NCI-H510A (cell line): ENCODE data around the gene KDM7A.
A peak's percentile ranks its signal among the peaks of the same experiment; 100 is the strongest.

Source experiments
- DNase-seq: peaks from one replicate; lab custom pipeline; 2025; lab: John Stamatoyannopoulos, UW

KDM7A gene

GRCh38 chr7:140084142-140084655 lies 92.6 kb downstream of the KDM7A start:
- DNase-seq: no peak

DNA sequence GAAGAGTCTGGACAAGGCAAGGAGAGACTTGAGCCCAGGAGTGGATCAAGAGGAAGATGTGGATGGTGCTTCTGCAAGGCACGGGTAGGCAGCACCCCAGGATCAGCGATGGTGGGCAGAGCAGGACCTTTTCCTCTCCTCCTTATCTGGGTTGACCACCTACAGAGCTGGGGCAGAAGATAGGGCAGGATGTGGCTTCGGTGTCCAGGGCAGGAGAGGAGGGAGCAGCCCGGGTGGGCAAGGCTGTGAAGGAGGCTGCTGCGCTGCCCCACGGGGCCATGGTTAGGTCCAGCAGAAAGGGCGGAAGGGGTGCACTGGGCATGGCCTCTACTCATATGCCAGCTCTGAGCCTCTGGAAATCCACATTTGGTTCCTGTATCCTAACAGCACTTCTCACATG lies 94.0 kb downstream of the KDM7A start:
- DNase-seq: no peak

DNA sequence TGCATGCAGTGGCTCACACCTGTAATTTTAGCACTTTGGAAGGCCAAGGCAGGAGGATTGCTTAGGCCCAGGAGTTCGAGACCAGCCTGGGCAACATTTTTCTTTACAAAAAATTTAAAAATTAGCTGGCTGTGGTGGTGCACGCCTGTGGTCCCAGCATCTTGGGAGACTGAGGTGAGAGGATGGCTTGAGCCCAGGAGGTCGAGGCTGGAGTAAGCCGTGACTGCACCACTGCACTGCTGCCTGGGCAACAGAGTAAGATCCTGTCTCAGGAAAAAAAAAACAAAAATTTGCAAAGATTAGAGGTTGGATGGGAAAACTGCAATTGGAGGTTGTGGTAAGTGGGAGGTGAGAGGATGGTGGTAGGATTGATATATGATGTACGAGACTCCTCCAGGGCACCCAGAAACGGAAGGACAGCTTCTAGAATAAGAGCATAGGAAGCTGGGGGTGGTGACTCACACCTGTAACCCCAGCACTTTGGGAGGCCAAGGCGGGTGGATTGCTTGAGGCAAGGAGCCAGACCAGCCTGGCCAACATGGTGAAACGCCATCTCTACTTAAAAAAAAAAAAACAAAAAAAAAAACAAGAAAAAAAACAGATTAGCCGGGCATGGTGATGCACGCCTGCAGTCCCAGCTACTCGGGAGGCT lies 94.9 kb downstream of the KDM7A start:
- no peak for DNase-seq

DNA sequence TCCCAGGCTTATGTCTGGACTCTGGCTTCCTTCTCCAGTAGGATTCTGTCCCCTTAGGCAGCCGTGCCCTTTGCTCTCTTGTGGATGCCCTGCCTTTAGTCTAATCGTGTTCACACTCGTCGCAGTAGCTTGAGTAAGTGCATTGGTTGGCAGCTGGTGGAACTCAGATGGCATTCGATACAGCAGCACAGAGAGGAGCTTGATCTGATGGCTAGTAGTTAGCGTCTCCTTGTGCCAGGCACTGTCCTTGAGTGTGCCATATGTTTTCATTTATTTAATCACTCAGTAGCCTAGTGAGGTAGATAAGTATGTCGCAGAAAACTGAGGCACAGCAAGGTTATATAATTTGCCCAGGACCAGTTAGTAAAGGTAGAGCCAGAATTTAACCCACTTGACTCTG lies 95.9 kb downstream of the KDM7A start:
- no peak for DNase-seq

DNA sequence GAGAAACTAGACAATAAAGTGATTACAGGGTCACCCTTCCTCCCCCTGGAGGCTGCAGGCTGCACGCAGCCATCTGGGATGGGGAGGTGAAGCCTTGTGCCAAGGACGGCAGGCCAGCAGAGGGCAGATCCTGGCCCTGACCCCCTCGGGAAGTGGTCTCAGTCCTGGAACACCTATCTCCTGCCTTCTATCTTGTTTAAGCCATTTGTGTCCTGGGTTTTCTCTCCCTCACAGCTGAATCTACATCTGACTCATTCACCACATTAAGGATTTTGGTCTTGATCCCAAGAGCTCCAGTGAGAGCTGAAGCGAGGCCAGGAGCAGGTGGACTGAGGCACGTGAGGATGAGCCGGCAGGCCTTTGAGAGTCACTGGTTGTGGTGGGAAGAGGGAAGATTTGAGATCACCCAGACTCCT lies 97.7 kb downstream of the KDM7A start:
- no peak for DNase-seq

DNA sequence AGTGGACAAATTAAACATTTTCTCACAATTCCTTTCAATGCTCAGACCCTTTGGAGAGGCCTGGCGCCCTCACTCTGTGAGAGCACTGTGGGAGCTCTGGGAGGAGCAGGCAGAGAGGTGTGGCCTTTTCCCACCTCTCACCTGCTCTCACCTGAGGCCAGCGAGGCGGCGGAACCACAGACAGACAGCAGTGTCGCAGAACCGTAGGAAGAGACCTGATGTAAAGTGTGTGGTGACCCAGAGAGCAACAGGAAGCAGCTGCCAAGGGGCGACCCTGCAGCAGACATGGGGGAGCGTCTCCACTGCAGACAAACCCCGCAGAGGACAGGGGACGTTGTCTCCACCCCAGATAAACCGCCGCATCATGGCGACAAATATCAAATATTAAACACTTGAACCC lies 98.4 kb downstream of the KDM7A start:
- DNase-seq: peak; percentile 26

DNA sequence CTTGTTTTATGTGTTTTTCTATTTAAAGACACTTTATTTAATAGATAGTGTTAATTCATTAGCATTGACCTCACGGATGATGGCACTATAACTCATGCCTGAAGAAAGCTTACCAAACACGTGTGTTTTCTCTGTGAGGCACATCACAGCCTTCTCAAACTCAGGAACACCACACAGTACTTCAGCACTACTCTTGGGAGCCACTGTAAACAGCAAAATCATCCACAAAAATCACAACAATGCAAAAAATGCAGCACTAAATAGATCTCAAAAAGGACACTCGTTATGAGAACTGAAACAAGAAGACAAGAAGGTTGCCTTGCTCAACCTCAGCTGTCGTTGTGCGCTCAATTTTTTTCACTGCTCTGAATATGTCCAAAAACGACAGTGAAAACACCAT lies 102.0 kb downstream of the KDM7A start:
- no peak for DNase-seq

DNA sequence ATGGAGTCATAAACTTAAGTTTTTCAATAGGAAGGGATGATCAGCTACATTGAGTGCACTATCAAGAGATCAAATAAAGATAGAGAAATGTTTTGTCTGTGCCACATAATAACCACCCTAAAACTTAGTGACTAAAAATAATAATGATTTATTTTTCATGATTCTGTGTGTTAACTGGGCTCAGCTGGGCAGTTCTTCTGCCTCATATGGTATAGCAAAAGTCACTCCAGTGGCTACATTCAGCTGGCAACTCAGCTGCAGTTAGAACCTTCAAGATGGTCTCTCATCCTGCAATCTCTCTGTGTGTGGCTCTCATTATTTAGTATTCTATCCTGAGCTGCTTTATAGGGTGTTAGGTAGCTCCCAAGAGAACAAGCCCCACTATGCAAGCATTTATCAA lies 106.2 kb downstream of the KDM7A start:
- DNase-seq: no peak

GRCh38 chr7:140069298-140069949 lies 107.4 kb downstream of the KDM7A start:
- DNase-seq: no peak

DNA sequence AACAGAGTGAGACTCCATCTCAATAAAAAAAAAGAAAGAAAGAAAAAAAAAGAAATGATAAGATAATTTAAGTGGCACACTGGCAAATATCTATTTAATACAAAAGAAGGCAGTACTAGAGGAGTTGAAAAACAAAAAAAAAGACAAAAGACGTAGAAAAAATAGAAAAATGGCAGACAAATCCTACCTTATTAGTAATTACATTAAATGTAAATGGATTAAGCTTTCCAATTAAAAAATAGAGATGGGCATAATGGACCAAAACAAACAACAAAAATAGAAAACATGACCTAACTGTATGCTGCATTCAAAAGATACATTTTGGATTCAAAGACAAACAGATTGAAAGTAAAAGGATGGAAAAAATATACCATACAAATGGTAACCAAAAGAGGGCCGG lies 108.8 kb downstream of the KDM7A start:
- no peak for DNase-seq

DNA sequence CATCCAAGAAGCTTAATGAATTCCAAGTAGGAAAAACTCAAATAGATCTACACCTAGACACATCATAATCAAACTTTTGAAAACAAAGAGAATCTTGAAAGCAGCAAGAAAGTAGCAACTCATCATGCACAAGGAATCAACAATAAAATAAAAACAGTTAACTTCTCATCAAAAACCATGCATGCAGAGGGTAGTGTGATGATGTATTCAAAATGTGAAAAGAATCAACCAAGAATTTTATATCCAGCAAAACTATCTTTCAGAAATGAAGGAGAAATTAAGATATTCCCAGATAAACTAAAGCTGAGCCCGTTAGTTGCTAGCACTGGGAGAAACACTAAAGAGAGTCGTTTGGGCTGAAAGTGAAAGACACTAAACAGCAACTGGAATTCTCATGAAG lies 109.7 kb downstream of the KDM7A start:
- no peak for DNase-seq

- DNase-seq: peak; percentile 60
These were observed 114.1 kb downstream of the KDM7A start, which contains the start of gene PARP12 for GRCh38 chr7:140062528-140063299. Gene PARP12 (minus strand): TSS chr7:140062951. CDS start chr7:140062847, 104 bp downstream.

- DNase-seq: no peak
These were observed 114.7 kb downstream of the KDM7A start for GRCh38 chr7:140062118-140062527.

- no peak for DNase-seq
These were observed 115.2 kb downstream of the KDM7A start for GRCh38 chr7:140061607-140061930.

DNA sequence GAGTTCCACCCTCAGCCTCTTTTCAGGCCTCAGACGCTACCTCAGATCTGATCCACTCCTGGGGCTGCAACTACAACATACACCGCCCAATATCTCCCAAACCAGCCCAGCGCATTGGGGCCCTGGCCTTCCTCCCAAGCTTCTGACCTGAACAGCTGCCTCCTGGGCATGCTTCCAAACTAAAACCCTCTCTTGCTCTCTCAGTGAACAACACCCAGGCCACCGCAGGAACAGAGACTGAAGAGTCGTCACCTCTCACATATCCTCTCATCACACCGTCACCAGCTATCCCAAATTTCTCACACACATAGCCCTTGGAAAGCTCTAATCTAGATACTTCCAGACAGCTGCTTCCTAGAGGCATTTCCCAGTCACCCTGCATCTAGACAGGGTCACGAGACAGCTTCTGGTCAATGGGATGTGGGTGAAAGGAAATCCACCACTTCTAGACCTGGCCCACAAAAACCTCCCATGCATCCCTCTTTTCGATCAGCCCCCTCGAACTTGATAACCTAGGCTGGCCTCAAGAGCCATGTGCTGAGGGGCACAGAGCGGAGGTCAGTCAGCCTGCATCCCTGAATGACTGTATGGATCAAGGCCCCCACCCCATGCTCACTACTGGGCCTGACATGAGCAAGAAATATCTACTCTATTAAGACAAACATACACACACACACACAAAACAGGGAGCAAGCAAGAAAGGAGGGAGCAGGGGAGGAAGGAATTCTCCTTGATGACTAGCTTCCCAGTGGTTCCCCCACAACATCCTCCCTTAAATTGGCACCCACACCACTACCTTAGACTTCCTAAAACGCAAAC lies 115.8 kb downstream of the KDM7A start:
- DNase-seq: peak; percentile 13

DNA sequence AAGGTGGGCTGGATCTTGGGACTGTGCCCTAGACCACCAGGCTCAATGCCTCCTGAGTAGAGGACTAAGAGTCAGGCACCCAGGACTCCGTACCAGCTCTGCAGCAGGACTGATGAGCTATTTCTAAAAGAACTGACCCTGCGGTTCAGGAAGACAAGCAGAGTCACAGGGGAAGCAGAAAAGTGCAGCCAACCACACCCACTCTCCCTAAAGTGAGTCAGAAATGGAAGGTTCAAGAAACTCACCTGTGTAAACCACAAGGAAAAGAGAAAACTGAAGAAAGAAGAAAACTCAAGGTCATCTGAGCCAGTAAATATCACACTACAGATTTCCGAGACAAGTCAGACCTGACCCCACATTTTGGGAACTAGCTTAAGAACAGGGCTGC lies 116.5 kb downstream of the KDM7A start:
- no peak for DNase-seq

GRCh38 chr7:140059273-140060242 lies 117.2 kb downstream of the KDM7A start:
- DNase-seq: no peak

DNA sequence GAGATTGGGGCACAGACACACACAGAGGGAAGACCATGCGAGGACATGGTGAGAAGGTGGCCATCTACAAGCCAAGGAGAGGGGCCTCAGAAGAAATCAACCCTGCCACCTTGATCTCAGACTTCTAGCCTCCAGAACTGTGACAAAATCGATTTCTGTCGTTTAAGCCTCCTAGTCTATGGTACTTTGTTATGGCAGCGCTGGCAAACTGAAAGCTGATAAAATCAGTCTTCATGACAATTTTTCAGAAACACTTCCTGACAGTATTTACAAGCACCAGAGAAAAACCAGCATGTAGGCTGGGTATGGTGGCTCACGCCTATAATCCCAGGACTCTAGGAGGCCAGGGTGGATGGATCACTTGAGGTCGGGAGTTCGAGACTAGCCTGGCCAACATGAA lies 118.3 kb downstream of the KDM7A start:
- no peak for DNase-seq

- DNase-seq: no peak
These were observed 119.6 kb downstream of the KDM7A start for GRCh38 chr7:140057143-140057535.

DNA sequence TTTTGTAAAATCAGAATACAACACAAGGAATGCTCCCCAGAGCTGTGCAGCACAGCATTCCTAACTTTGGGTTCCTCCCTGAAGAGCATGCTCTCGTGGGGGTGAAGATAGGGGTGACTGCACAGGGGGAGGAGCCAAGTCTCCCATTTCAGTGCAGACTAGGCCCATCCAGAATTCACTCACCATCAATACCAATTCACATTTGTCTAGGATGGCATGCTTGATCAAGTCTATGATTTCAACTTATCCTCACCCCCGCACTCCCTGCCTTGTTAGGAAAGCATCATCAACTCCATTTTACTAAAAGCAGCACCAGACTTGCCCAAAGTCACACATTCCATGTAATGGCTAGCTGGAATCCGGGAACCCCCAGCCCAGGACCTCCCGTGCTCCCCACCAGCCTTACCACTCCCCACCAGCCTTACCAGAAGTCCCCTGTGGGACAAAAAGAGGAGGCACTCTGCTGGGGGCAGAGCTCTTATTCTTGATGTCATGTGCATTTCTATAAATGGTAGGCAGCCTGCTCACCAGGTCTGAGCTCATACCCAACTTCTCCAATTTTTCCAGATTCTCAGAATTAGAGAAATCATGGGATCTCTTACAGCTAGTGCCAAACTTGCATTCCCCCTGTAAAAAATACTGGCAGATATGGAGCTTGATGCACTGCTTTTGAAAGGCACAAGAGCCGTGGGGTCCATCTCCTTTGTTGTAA lies 120.2 kb downstream of the KDM7A start:
- no peak for DNase-seq
